ENCODE results near the gene RTTN.

- no peak for TF ChIP-seq EZH2 (IDR thresholded peaks at IDR 0.05; ENCODE audit: borderline replicate concordance, control insufficient read depth, low read depth, low read length)
- no peak for TF ChIP-seq FOS (IDR thresholded peaks at IDR 0.05; ENCODE audit: borderline replicate concordance, extremely low read depth, insufficient read length)
- no peak for TF ChIP-seq GABPA (IDR thresholded peaks at IDR 0.05; ENCODE audit: low read depth)
These were observed 252.3 kb downstream of the RTTN start for GRCh38 chr18:69953191-69953590.
